HTERT RPE-1 (cell line): ENCODE data around the gene GABRR1.
"Not testable (repeated sequence)": the region's sequence is repeated elsewhere in the genome, so short reads cannot be mapped to it uniquely, and the experiment has no call there.

ENCODE experiments used
- in situ Hi-C: fragments of 300-500 bp; cut with MboI; formaldehyde crosslinking; loops from 4 replicates; pipeline ENCODE4 v1.14.3; 2020; ENCODE audit warnings: low sequenced_read_pairs

The GABRR1 gene

DNA sequence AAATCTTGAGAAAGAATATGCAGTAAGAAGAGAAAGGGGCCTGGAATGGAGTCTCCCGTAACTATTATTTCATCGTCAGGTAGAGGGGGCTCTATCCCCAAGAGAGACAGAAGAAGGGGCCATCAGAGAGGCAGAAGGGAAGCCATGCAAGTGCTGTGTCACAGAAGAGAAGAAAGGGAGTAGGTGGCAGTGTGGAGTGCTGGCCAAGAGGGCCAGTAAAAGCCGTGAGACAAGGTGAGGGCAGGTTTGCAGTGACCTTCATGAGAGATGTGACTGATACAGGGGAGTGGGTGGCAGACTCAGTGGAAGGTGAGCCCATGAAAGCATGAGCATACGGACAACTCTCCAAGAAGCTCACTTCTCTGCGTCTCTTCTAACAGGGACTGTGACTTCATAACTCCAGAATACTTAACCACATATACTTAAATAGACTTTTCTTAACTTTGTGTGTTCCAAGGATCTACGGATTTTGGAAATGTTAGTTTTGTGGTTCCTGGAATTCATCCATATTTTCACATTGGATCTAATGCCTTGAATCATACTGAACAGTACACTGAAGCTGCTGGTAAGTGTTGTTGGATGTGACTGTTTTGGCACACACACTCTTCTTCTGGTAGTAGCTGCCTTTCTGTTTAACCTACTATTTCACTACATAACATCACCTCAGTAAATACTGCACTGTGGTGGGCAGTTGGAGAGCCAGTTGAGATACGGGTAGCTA is 55.7 kb downstream of the GABRR1 start:
- in situ Hi-C loops = no loop called here

DNA sequence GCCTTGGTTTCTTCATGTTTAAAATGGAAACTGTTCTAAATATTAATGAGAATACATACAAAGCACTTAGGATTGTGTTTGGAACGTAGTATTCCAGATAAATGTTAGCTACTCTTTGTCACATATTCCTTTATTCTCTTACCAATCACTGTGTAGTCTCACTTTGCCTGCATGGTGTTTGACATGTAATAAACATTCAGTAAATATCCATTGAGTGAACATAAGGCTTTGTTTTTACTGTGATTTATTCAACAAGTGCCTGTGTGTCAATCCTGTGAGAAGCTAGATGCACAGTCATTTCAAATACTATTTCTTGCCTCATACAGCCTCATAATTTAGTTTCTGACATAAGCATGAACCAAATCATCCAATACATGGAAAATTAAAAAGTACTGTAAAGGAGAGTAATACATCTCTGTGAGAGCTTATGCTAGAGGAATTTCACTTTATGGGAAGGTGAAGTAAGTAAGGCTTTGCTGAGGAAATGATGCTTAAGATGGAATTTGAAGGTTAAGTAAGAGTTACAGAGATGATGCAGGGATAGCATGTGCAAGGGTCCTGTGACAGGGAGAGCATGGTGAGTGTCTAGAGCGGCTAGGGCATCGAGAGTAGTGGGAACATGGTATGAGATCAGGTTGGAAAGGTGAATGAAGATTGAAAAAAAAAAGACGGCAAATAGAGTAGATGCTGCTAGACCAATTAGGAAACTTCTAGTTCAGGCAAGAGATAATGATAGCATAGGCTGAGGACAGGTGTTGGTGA is 56.6 kb downstream of the GABRR1 start:
- in situ Hi-C loops = no loop called here

DNA sequence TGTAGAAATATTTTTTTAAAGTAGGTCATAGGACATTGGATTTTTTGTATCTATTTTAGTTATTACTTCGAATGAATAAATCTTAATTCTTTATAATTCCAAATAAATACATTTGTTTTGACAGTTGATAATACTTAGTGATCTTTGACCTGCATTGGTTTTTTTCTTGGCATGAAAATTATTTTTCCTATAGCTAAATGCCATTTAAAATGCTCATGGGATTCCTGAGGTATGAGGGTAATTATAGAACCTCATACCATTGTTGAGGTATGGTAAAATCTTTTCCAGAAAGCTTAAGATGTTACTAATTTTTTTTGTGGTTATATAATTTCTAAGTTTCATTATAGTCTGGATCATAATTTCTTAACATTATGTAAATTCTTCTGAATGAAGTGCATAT is 63.0 kb downstream of the GABRR1 start:
- in situ Hi-C loops = no loop called here

DNA sequence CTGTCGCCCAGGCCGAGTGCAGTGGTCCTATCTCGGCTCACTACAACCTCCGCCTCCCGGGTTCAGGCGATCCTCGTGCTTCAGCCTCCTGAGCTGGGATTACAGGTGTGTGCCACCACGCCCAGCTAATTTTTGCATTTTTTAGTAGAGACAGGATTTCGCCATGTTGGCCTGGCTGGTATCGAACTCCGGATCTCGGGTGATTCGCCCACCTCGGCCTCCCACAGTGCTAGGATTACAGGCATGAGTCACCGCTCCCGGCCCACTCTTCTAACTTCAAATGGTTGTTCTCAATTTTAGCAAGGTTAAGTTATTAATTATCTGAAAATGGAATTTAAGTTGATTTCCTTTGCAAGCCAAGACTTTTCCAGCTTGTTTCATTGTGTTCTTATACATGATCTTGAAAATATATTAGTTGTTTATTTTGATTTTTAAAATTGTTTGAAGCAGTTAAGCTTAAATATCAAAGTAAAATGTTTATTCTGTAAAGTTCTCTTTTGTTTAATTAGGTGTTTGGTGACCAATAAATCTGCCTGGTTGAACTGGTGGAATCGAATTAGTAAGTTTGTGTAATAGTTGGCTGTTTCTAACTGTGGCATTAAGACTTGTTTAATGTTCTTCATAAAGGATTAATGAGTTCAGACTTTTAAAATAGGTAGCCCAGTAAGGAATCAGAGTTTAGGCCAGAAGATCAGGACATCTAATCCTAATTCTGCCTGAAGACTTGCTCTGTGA is 69.0 kb downstream of the GABRR1 start:
- in situ Hi-C loops = no loop called here

DNA sequence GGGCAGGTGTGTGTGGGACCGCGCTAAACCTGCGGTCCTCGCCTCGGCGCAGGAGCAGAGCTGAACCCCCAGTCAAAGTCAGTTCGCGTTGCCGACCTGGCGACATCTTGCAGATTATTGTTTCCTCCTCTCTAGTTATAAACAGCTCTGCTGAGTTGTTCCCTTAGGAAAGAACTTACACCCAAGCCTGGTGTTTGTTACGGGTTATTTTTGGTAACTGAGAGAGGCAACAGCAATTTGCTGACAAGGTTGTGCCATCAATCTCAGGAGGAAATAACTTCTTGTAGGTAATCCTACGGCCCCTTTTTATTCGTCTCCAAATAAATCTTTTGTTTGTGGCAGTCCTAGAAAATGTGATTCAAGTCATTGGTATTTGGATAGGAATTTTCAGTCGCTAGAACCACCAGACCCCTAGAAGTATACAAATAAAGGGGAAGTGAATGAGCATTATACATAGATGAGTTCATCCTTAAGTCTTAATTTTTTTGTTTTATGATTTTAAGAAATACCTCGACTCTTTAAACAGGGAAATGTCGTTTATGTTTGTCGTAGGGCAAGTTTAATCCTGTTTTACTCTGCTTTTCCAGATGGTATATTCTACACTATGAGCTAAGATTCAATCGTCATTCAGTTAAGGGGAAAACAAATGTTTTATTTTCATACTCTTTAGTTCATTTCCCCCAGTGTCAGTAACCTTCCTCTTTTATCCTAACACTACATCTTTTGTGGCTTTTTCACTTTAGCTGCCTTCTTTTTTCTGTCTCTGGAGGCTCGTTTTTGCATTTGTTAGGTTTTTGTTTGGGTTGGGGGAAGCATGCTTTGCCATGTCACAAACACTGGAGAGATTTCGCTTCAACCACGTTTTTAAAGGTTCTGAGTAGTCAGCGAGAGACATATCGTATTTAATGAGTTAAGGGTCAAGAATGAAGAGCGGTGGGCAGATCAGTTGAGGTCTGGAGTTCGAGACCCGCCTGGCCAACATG is 70.1 kb downstream of the GABRR1 start:
- in situ Hi-C loops = no loop called here

DNA sequence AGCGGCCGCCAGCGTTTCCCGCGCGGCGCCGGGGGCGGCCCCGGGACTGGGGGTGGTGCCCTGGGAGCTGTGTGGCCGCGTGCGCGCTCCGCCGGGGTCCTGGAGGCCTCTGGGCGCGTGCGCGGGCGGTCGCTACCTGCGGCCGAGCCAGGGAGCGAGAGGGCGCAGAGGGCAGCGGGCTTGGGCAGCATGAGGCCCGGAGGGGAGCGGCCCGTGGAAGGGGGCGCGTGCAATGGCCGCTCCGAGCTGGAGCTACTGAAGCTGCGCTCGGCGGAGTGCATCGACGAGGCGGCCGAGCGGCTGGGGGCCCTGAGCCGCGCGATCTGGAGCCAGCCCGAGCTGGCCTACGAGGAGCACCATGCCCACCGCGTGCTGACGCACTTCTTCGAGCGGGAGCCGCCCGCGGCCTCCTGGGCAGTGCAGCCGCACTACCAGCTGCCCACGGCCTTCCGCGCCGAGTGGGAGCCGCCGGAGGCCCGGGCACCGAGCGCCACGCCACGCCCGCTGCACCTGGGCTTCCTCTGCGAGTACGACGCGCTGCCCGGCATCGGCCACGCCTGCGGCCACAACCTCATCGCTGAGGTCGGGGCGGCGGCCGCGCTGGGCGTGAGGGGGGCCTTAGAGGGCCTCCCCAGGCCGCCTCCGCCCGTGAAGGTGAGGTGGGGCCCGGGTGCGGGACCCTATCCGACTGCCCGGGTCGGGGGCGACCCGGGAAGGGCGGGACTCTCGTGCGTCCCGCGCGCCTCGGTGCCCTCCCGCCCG is 71.0 kb downstream of the GABRR1 start, which contains the start of gene PM20D2:
Gene PM20D2, plus strand, starts transcription at position 100 of the 762 bp plus-strand sequence. Its CDS starts 90 bp downstream, at position 190.
- in situ Hi-C loops = no loop called here

DNA sequence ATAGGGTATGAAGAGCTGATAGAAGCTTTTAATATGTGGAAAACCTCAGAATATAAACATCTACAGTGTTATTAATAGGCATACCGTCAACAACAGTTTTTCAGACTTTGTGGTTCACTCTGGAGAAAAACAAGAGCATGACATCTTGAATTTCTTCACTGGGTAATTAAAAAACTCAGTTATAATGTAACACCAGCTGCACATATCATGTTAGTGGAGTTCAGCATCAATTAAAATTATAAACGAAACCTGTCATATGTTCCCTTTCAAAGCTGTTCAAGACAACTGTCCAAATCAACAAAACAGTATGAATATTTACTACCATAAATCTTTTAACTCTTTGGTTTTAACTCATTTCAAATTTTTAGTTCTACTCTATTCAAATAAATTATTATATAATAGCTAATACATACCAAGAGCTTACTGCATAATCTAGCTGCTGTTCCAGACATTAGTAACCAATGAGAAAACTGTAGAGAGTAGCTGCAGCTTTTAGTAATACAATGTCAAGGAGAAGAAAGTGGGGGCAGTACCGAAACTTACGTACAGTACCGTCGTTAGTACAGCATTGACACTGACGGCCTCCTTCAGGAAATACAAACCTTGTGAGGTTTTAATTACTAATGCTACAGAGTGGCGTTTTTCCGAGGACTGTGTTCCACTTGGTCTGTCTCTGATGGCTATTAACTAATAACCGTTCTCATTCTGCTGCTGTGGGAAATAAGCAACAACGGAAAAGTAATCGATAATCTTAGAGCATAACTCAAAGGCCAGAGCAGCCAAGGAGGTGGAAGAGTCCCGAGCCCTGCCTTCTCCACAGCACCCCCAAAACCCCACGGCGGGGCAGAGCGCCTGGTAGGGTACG is 71.8 kb downstream of the GABRR1 start:
- in situ Hi-C loops = no loop called here

DNA sequence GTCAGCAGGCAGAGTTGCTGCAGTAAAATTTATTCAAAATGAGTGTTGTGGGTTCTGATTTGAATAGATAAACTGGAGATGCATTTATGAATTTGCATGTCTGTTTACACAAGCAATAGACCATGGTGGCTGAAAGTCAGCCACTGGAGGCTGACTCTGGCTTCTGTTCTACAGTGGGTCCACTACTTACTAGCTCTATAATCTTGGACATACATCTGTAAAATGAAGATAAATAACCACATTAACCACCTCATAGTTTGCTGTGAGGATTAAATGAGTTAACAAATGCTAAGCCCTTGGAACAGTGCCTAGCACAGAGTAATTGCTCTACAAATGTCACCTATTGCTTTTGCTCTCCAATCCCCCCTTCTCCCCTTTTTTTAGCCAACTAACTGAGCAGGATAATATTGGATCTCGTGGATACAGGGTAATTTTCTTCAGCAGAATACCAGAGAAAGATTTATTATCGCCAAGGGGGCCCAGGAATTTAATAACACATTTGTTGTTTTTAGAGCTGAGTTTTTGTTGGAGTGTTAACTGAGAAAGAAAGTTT is 72.7 kb downstream of the GABRR1 start:
- in situ Hi-C loops = no loop called here

DNA sequence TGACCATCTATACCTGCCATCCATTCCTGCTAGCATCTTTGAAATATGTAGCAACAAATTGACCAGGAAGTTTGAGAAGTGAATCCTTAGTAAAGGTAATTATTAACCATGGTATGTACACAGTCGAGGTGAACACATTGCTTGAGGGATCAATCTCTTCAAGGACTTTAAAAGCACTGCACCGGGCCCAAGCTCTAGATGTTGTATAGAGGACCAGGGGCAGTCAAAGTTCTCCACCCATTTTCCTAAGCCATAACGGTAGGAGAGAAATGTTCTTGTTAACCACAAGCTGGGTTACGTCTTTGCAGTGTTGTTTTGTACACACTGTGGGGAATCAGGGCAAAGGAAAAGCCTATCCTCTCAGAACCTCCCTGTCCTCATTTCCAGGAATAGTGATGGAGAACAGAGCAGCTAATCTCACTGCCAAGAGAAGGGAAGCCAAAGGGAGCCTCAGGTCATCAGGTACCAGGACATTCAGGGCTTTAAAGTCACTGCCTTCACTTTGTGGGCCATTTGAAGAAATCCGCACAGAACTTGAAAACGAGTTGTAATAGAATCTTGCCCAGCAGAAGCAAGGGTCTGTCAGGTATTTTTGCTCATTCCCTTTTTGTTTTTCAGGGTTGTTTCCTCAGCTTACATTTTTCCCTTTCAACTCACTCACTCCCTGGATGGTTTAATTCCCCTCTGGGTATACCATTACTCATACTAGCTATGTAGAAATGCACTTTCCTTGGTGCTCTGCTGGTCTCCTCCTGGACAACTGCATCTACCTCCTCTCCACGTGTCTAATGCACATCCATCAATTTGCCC is 76.6 kb downstream of the GABRR1 start:
- in situ Hi-C loops = no loop called here

DNA sequence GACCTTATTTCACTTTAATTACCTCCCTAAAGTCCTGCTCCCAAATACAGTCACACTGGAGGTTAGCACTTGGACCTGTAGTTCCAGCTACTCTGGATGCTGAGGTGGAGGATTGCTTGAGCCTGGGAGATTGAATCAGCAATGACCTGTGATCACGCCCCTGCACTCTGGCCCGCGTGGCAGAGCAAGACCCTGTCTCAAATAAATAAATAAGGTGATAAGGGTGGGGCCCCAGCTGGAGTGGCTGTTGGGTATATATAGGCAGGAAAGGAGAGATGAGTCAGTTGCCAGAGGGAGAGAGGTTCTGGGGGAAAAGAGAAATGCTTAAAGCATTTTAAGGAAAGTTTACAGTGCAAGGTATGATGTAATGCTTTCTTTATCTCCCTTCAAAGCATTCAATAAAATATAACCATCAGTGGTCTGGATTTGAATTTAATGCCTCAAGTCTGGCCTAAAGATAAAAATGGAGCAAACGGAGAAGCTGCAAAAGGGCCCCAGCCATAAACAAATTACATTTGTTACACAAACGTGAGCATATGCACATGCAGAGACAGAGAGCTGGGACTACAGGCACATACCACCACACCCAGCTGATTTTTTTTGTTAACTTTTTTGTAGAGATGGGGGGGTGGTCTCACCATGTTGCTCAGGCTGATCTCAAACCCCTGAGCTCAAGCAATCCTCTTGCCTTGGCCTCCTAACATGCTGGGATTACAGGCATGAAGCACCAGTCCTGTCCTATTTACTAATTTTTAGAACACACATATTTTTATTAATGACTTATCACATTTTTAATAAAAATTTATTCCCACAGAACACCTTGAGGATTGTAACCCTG is 77.4 kb downstream of the GABRR1 start:
- in situ Hi-C loops = no loop called here

DNA sequence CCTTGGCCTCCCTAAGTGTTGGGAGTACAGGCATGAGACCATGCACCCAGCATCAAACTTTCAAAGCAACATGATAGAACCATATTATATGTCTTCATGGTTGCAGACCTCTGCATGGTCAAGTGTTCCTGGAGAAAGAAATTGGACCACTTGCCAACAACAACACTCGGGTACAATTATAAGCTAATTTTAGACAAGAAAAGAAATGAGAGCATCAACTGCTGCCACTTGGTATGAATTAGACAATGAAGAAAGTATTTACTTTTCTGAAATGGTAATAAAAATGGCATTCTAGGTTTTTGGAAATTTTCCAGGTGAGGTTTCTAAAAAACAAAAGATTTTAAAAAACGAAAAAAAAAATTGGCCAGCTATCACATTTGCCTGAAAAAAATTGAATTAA is 79.0 kb downstream of the GABRR1 start:
- in situ Hi-C loops = no loop called here

DNA sequence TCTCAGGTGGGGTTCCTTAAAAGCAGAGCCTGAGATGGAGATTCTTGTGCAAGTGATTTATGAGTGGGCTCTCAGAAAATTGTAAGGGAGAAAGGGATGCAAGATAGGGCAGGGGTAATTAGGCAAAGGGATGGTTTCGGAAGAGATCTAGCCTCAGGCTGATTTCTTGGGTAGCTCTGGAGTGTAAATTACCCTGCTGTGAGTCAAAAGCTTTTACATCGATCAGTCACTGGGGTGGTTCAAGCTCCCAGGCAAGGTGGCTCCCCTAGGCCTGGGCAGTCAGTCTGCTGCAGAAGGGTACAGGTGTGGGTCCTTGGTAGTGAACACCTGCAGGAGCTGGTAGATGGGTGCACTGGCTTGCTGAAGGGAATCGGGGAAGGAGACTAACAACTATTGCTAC is 82.4 kb downstream of the GABRR1 start:
- in situ Hi-C loops = no loop called here

DNA sequence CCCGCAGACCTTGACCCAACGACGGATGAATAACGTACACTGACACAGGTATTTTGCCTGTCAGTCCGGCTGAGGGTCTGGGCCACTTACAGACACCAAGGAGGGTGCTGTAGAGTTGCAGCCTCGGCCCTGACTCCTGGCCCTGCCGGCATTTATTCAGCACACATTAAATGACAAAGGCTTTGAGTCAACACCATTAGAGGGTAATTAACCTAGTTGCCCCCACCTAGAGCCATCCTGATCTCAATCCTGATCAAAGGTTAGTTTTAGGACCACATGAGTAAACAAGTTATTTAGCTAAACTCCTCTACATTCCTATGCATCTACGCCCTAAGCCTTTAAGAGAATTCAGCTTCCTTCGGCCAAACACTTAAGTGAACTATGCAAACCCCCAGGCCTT is 83.2 kb downstream of the GABRR1 start:
- in situ Hi-C loops = no loop called here

DNA sequence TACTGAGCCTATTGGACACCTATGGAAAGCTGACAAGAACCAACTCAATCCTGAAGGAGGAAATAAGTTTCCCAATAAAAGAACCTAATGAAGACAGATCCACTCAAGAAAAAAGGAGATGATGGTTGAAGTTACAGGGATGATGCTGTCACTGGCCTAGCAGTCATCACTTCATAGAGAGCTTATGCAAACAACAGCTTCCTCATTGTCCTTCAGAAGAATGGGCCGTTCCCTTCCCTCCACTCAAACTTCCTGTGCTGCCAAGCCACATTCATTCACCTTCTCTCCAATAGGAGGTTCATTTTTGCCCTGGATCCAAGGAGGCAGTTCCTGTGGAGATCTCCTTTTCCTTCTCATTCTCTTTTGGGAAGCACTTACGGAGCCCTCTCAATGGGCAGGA is 85.1 kb downstream of the GABRR1 start:
- in situ Hi-C loops = no loop called here

DNA sequence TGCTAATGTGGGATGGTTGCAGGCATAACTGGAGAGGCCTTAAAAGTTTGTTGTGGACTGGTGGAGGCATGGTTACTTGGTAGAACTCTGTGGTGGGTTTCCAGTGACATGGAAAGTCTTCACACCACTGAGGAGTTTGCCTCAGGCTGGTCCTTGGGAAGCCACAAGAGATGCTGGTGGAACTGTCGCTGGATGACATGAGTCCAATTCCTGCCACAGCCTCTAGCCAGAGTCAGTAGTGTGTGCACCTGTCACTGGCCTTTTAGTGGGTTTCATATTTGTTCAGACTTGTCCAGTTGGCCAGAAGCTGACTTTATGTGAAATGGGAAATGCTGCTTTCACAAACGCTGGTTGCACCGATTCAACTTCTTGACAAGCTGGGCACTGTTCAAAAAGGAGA is 85.6 kb downstream of the GABRR1 start:
- in situ Hi-C loops = no loop called here

DNA sequence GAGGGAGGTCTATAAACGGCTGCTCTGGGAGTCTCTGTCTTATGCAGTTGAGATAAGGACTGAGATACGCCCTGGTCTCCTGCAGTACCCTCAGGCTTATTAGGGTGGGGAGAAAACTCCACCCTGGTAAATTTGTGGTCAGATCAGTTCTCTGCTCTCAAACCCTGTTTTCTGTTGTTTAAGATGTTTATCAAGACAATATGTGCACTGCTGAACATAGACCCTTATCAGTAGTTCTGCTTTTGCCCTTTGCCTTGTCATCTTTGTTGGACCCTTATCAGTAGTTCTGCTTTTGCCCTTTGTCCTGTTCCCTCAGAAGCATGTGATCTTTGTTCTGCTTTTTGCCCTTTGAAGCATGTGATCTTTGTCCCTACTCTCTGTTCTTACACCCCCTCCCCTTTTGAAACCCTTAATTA is 88.9 kb downstream of the GABRR1 start:
- in situ Hi-C loops = not testable (repeated sequence)
